SK-N-SH treated with all-trans-retinoic acid at 6 μM for 48 hours (cell line): ENCODE results near the gene ABCG4.

Experiments used
- ATAC-seq: fragments of 200-7000 bp; cut with Tn5 transposase; 3 replicates; pipeline ENCODE4 v1.9.1; 2020; ENCODE audit warnings: mild to moderate bottlenecking, moderate library complexity
- ARNTL ChIP-seq: fragments of 450-650 bp; formaldehyde crosslinking; IDR thresholded peaks from 2 replicates; pipeline ENCODE4 v1.5.0; 2020; ENCODE audit warnings: low read depth, mild to moderate bottlenecking, moderate library complexity, borderline replicate concordance
- BACH2 ChIP-seq: fragments of 250-450 bp; sonication (Bioruptor Pico); IDR thresholded peaks from 2 replicates; pipeline ENCODE4 v1.9.0; 2021; ENCODE audit warnings: mild to moderate bottlenecking, borderline replicate concordance
- CREB5 ChIP-seq: fragments of 250-450 bp; sonication (Bioruptor Pico); IDR thresholded peaks from 2 replicates; pipeline ENCODE4 v1.5.1; 2020; ENCODE audit warnings: low read depth, mild to moderate bottlenecking, moderate library complexity
- CSDC2 ChIP-seq: fragments of 250-450 bp; sonication (Bioruptor Pico); IDR thresholded peaks from 2 replicates; pipeline ENCODE4 v1.5.0; 2020; ENCODE audit warnings: mild to moderate bottlenecking, moderate library complexity
- CSRNP3 ChIP-seq: fragments of 250-450 bp; sonication (Bioruptor Pico); IDR thresholded peaks from 2 replicates; pipeline ENCODE4 v1.5.1; 2021; ENCODE audit warnings: mild to moderate bottlenecking, moderate library complexity
- ISL1 ChIP-seq: fragments of 250-450 bp; sonication (Bioruptor Pico); IDR thresholded peaks from 2 replicates; pipeline ENCODE4 v2.1.2; 2022; ENCODE audit warnings: mild to moderate bottlenecking, moderate library complexity
- OSR1 ChIP-seq: fragments of 250-450 bp; sonication (Bioruptor Pico); IDR thresholded peaks from 2 replicates; pipeline ENCODE4 v1.8.0; 2022; ENCODE audit warnings: moderate library complexity, mild to moderate bottlenecking, inconsistent platforms
- PATZ1 ChIP-seq: fragments of 250-450 bp; sonication (Bioruptor Pico); IDR thresholded peaks from 2 replicates; pipeline ENCODE4 v1.8.0; 2020; ENCODE audit warnings: mild to moderate bottlenecking, moderate library complexity, borderline replicate concordance
- PPARA ChIP-seq: fragments of 250-450 bp; sonication (Bioruptor Pico); IDR thresholded peaks from 2 replicates; pipeline ENCODE4 v1.5.0; 2020; ENCODE audit warnings: mild to moderate bottlenecking, borderline replicate concordance
- SNAI2 ChIP-seq: fragments of 250-450 bp; sonication (Bioruptor Pico); IDR thresholded peaks from 2 replicates; pipeline ENCODE4 v1.5.0; 2020; ENCODE audit warnings: mild to moderate bottlenecking, moderate library complexity
- TCF4 ChIP-seq: fragments of 250-450 bp; sonication (Bioruptor Pico); IDR thresholded peaks from 2 replicates; pipeline ENCODE4 v1.8.0; 2021; ENCODE audit warnings: mild to moderate bottlenecking, moderate library complexity, borderline replicate concordance
- TOX ChIP-seq: fragments of 250-450 bp; sonication (Bioruptor Pico); IDR thresholded peaks from 2 replicates; pipeline ENCODE4 v1.8.0; 2021; ENCODE audit warnings: mild to moderate bottlenecking, moderate library complexity, borderline replicate concordance
- ZC3H10 ChIP-seq: fragments of 250-450 bp; sonication (Bioruptor Pico); IDR thresholded peaks from 2 replicates; pipeline ENCODE4 v1.5.1; 2021; ENCODE audit warnings: mild to moderate bottlenecking, moderate library complexity
- ZFP3 ChIP-seq: fragments of 250-450 bp; sonication (Bioruptor Pico); IDR thresholded peaks from 2 replicates; pipeline ENCODE4 v1.5.0; 2020; ENCODE audit warnings: mild to moderate bottlenecking, moderate library complexity
- ZFP30 ChIP-seq: fragments of 450-650 bp; formaldehyde crosslinking; IDR thresholded peaks from 2 replicates; pipeline ENCODE4 v1.5.0; 2022; ENCODE audit warnings: mild to moderate bottlenecking, moderate library complexity
- ZNF565 ChIP-seq: fragments of 450-650 bp; formaldehyde crosslinking; conservative IDR thresholded peaks from 2 replicates; pipeline ENCODE4 v1.5.0; 2020; ENCODE audit warnings: low read depth, mild to moderate bottlenecking, moderate library complexity
- ZNF70 ChIP-seq: fragments of 450-650 bp; formaldehyde crosslinking; IDR thresholded peaks from 2 replicates; pipeline ENCODE4 v1.5.0; 2020; ENCODE audit warnings: mild to moderate bottlenecking, moderate library complexity
- ZNF8 ChIP-seq: fragments of 450-650 bp; formaldehyde crosslinking; IDR thresholded peaks from 2 replicates; pipeline ENCODE4 v1.5.0; 2020; ENCODE audit warnings: mild to moderate bottlenecking, moderate library complexity
- TF ChIP-seq, protein P1 (sequence below): fragments of 250-450 bp; sonication (Bioruptor Pico); IDR thresholded peaks from 2 replicates; pipeline ENCODE4 v1.5.0; 2020; ENCODE audit warnings: mild to moderate bottlenecking, moderate library complexity
- TF ChIP-seq, protein P2 (sequence below): fragments of 250-450 bp; sonication (Bioruptor Pico); IDR thresholded peaks from 2 replicates; pipeline ENCODE4 v1.8.0; 2021; ENCODE audit warnings: low read depth, mild to moderate bottlenecking, moderate library complexity, borderline replicate concordance

ABCG4 gene

GRCh38 chr11:119116235-119116594, 32.6 kb upstream of the ABCG4 start:
- ATAC-seq, result no peak
- no peak for TF ChIP-seq PPARA
- no peak for TF ChIP-seq TOX (CRISPR knock-in tag)
- TF ChIP-seq ZNF70 (CRISPR knock-in tag), result no peak
- TF ChIP-seq CREB5 (CRISPR knock-in tag), result no peak
- TF ChIP-seq ZFP3 (CRISPR knock-in tag), result no peak
- TF ChIP-seq OSR1 (CRISPR knock-in tag), result no peak
- TF ChIP-seq ZNF8 (CRISPR knock-in tag), result no peak
- TF ChIP-seq ZC3H10 (CRISPR knock-in tag), result no peak
- TF ChIP-seq TCF4 (CRISPR knock-in tag), result no peak
- no peak for TF ChIP-seq ISL1
- TF ChIP-seq PATZ1 (CRISPR knock-in tag), result no peak
- no peak for TF ChIP-seq CSDC2 (CRISPR knock-in tag)
- TF ChIP-seq ZNF565 (CRISPR knock-in tag), result no peak
- TF ChIP-seq BACH2, result no peak

DNA sequence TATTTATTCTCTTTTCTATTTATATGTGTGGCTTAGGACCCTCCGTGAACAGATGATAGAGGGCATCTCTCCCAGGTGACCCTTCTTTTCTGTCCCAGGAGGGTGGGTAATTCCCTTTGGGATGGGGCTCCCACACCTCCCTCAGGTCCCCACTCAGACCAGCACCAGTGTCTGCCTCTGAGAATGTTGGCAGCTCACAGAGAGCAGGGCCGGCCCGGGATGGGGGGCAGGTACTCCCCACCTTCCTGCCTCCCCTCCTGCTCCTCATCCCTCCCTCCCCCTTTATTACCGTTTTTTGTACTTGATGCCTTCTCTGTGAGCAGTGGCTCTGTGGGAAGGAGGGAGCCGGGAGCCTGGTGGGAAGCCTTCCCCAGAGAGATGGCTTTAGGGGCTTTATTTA, 32.3 kb upstream of the ABCG4 start:
- TF ChIP-seq TOX (CRISPR knock-in tag) (no peak), BACH2 (no peak), ZNF8 (CRISPR knock-in tag) (no peak), SNAI2 (no peak), CSDC2 (CRISPR knock-in tag) (no peak), TCF4 (CRISPR knock-in tag) (no peak), ZC3H10 (CRISPR knock-in tag) (no peak), ISL1 (no peak), ZNF565 (CRISPR knock-in tag) (no peak), ZFP3 (CRISPR knock-in tag) (no peak), PATZ1 (CRISPR knock-in tag) (no peak), OSR1 (CRISPR knock-in tag) (no peak), CSRNP3 (CRISPR knock-in tag) (no peak), PPARA (no peak), ZFP30 (CRISPR knock-in tag) (no peak), ZNF70 (CRISPR knock-in tag) (no peak), ARNTL (CRISPR knock-in tag) (no peak)
- TF ChIP-seq, protein P1, sequence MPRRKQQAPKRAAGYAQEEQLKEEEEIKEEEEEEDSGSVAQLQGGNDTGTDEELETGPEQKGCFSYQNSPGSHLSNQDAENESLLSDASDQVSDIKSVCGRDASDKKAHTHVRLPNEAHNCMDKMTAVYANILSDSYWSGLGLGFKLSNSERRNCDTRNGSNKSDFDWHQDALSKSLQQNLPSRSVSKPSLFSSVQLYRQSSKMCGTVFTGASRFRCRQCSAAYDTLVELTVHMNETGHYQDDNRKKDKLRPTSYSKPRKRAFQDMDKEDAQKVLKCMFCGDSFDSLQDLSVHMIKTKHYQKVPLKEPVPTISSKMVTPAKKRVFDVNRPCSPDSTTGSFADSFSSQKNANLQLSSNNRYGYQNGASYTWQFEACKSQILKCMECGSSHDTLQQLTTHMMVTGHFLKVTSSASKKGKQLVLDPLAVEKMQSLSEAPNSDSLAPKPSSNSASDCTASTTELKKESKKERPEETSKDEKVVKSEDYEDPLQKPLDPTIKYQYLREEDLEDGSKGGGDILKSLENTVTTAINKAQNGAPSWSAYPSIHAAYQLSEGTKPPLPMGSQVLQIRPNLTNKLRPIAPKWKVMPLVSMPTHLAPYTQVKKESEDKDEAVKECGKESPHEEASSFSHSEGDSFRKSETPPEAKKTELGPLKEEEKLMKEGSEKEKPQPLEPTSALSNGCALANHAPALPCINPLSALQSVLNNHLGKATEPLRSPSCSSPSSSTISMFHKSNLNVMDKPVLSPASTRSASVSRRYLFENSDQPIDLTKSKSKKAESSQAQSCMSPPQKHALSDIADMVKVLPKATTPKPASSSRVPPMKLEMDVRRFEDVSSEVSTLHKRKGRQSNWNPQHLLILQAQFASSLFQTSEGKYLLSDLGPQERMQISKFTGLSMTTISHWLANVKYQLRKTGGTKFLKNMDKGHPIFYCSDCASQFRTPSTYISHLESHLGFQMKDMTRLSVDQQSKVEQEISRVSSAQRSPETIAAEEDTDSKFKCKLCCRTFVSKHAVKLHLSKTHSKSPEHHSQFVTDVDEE, result no peak
- TF ChIP-seq, protein P2, sequence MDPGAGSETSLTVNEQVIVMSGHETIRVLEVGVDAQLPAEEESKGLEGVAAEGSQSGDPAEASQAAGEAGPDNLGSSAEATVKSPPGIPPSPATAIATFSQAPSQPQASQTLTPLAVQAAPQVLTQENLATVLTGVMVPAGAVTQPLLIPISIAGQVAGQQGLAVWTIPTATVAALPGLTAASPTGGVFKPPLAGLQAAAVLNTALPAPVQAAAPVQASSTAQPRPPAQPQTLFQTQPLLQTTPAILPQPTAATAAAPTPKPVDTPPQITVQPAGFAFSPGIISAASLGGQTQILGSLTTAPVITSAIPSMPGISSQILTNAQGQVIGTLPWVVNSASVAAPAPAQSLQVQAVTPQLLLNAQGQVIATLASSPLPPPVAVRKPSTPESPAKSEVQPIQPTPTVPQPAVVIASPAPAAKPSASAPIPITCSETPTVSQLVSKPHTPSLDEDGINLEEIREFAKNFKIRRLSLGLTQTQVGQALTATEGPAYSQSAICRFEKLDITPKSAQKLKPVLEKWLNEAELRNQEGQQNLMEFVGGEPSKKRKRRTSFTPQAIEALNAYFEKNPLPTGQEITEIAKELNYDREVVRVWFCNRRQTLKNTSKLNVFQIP (CRISPR knock-in tag), result no peak

More for the DNA sequence above, 32.3 kb upstream of the ABCG4 start:
- ATAC-seq, result no peak
